ENCODE data around the gene SLC12A8.

SLC12A8 gene

GRCh38 chr3:125219261-125219701 lies 6.7 kb upstream of the SLC12A8 start:
- DNase-seq (ENCODE audit: low read depth, low spot score): no peak

DNA sequence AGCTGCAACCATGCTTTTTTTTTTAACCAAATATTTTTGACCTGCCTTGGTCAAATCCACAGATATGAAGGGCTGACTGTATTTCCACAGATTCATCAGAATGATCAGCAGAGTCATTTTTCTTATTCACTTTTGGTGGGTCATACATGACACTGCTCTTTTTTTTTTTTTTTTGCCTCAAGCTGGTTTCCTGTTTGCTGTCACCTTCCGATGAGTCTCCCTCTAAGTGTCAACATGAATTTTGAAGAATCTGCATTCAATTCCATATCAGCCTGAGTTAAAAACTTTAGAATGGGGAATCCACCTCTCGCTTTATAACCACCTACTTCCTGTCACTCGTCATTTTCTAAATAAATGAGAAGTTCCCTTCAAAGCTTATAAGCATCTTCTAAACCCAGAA lies 2.2 kb upstream of the SLC12A8 start:
- no peak for DNase-seq (ENCODE audit: low read depth, low spot score)

- DNase-seq (ENCODE audit: low read depth, low spot score): no peak
Measured at GRCh38 chr3:125213946-125214542, 1.5 kb upstream of the SLC12A8 start.

- DNase-seq (ENCODE audit: low read depth, low spot score): no peak
Measured at GRCh38 chr3:125213364-125213755, 812 bp upstream of the SLC12A8 start.

DNA sequence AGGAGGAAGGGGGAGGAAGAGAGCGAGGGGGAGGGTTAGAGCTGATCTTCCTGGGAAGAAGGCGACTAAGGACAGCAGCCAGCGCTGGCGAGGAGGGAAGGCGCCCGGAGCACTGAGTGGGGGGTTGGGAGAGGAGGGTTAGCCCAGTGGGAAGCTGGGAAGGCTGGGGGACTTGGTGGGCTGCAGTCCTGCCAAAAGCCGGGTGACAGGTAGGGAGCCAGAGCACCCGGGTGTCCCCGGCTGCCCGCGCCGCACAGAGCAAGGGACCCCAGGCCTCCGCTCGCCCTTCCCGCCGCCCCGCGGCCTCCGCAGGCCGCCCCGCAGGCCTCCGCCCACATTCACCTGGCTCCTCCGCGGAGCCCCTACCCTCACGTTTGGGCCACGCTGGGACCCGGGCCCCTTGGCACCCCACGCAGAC lies 448 bp downstream of the SLC12A8 start:
- DNase-seq (ENCODE audit: low read depth, low spot score): no peak

- DNase-seq (ENCODE audit: low read depth, low spot score): no peak
Measured at GRCh38 chr3:125211523-125212090, 941 bp downstream of the SLC12A8 start.

DNA sequence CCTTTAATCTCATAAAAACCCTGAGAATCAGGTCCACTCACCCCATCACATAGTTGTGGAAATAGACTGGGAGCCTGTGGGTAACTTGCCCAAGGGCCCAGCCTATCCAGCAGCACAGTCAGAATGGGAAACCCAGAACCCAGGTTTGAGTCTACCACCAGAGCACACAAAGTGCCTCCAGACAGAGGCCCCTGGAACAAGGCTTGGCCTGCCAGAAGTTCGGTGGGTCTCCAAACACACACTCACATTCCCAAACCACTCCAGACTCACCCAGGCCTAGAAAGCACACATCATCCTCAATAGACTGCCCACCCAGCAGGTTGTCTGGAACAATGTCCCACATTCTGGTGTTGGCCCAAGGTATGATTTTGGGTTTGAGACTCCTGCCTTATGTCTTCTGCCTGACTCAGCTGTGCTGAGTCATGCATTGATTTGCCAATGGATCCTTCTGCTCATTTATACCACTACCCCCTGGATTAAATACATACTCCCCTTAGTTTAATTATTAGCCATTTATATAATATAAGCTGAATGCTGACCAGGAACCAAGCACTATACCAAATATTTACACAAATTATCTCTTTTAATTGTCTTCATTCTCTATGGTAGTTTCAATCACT lies 4.5 kb downstream of the SLC12A8 start:
- DNase-seq (ENCODE audit: low read depth, low spot score): no peak

- no peak for DNase-seq (ENCODE audit: low read depth, low spot score)
Measured at GRCh38 chr3:125207507-125207906, 5.0 kb downstream of the SLC12A8 start.

DNA sequence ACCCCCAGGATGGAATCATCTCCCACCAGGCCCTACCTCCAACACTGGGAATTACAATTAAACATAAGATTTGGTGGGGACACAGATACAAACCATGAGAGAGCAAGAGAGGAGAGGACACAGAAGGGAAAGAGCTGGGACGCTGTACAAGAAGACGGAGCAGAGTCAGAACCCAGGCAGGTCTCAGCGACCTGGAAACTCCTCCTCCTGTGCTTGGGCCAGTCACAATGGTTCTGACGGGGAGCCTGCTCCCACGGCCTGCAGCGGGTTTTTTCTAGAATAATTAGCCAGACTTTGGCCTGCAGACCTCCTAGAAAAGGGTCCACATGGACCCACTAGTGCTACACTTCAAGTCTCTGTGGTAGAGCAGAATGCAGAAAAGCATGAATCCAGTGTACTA lies 5.6 kb downstream of the SLC12A8 start:
- DNase-seq (ENCODE audit: low read depth, low spot score): no peak

- DNase-seq (ENCODE audit: low read depth, low spot score): no peak
Measured at GRCh38 chr3:125203731-125204130, 8.8 kb downstream of the SLC12A8 start.

GRCh38 chr3:125202197-125202596 lies 10.4 kb downstream of the SLC12A8 start:
- DNase-seq (ENCODE audit: low read depth, low spot score): no peak

GRCh38 chr3:125200731-125201139 lies 11.8 kb downstream of the SLC12A8 start:
- DNase-seq (ENCODE audit: low read depth, low spot score): no peak

- DNase-seq (ENCODE audit: low read depth, low spot score): no peak
Measured at GRCh38 chr3:125194849-125195601, 17.5 kb downstream of the SLC12A8 start.

GRCh38 chr3:125194061-125194848 lies 18.3 kb downstream of the SLC12A8 start:
- DNase-seq (ENCODE audit: low read depth, low spot score): no peak

- no peak for DNase-seq (ENCODE audit: low read depth, low spot score)
Measured at GRCh38 chr3:125192190-125193035, 20.1 kb downstream of the SLC12A8 start.

DNA sequence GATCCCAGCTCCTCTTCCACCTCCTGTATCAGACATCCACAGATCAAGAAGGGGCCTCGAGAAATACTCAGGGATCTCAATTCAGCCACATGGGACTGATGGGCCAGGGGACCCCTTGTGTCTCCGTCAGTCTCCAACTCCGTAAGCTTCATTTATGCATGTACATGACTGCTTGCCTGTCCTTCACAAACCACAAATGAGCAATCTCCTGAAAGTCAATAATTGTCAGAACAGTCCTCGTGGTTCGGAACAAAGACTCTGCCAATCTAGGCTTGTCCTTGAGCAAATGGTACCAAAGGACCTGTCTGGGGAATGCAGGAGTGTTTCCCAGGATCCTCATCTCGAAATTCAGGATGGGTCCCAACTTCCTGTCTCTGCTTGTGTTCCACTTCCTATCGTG lies 20.8 kb downstream of the SLC12A8 start:
- no peak for DNase-seq (ENCODE audit: low read depth, low spot score)

DNA sequence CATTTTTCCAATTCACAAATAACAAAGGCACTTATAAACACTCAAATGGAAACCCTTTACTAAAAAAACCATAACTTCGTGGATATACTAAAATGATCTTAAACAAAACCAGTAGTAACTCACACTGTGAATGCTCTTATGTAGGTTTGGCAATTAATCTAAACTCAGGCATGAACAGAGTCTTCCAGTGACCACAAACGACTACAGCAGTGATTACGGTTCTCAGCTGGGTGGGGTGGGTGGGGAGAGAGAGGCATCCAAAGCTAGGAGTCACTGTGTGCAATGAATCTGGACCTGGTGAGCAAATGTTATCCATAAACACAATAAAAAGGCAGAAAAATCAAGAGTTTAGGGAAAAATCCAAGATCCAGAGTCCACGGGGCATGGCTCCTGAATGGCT lies 21.3 kb downstream of the SLC12A8 start:
- DNase-seq (ENCODE audit: low read depth, low spot score): no peak

GRCh38 chr3:125190786-125191185 lies 21.8 kb downstream of the SLC12A8 start:
- DNase-seq (ENCODE audit: low read depth, low spot score): no peak

GRCh38 chr3:125189378-125190165 lies 23.0 kb downstream of the SLC12A8 start:
- DNase-seq (ENCODE audit: low read depth, low spot score): no peak

GRCh38 chr3:125188955-125189354 lies 23.6 kb downstream of the SLC12A8 start:
- DNase-seq (ENCODE audit: low read depth, low spot score): no peak
